ENCODE data around the gene NNAT.
"Not testable (repeated sequence)": the region's sequence is repeated elsewhere in the genome, so short reads cannot be mapped to it uniquely, and the experiment has no call there.

NNAT gene

GRCh38 chr20:37521061-37521771 is at the start of gene NNAT:
Gene NNAT, plus strand, starts transcription at chr20:37521250. Its CDS starts 82 bp downstream, at chr20:37521332.
- DNase-seq = no peak

GRCh38 chr20:37471741-37472235 is 49.3 kb upstream of the NNAT start:
- no peak for DNase-seq

- not testable (repeated sequence) for DNase-seq
These were observed 48.6 kb upstream of the NNAT start for GRCh38 chr20:37472435-37472834.

- DNase-seq = no peak
These were observed 47.6 kb upstream of the NNAT start for GRCh38 chr20:37473249-37474000.

- DNase-seq = no peak
These were observed 46.7 kb upstream of the NNAT start for GRCh38 chr20:37474386-37474785.

- no peak for DNase-seq
These were observed 45.8 kb upstream of the NNAT start for GRCh38 chr20:37475252-37475651.

GRCh38 chr20:37477041-37477440 is 44.0 kb upstream of the NNAT start:
- DNase-seq = no peak

- DNase-seq = no peak
These were observed 41.8 kb upstream of the NNAT start for GRCh38 chr20:37479266-37479665.

GRCh38 chr20:37479925-37480691 is 40.9 kb upstream of the NNAT start:
- DNase-seq = no peak

GRCh38 chr20:37480919-37481318 is 40.1 kb upstream of the NNAT start:
- DNase-seq = no peak

- DNase-seq = no peak
These were observed 39.4 kb upstream of the NNAT start for GRCh38 chr20:37481610-37482009.

- DNase-seq = no peak
These were observed 36.7 kb upstream of the NNAT start for GRCh38 chr20:37484331-37484730.

- not testable (repeated sequence) for DNase-seq
These were observed 34.8 kb upstream of the NNAT start for GRCh38 chr20:37486209-37486608.

GRCh38 chr20:37490663-37491350 is 30.2 kb upstream of the NNAT start:
- DNase-seq = no peak

- DNase-seq = no peak
These were observed 28.9 kb upstream of the NNAT start for GRCh38 chr20:37492096-37492625.

- no peak for DNase-seq
These were observed 28.1 kb upstream of the NNAT start for GRCh38 chr20:37492945-37493344.

GRCh38 chr20:37494301-37494700 is 26.7 kb upstream of the NNAT start:
- no peak for DNase-seq

- DNase-seq = no peak
These were observed 26.3 kb upstream of the NNAT start for GRCh38 chr20:37494796-37495195.

GRCh38 chr20:37498066-37498665 is 22.9 kb upstream of the NNAT start:
- DNase-seq = no peak

- no peak for DNase-seq
These were observed 20.7 kb upstream of the NNAT start for GRCh38 chr20:37500311-37500710.

GRCh38 chr20:37501940-37502339 is 19.1 kb upstream of the NNAT start:
- no peak for DNase-seq

GRCh38 chr20:37502654-37503053 is 18.4 kb upstream of the NNAT start:
- DNase-seq = no peak
